Activated gamma-delta T cell treated with Interleukin-2 at 50 U/mL for 16 hours (primary cell): ENCODE data around the gene KCNQ1.
"Not testable (repeated sequence)": the region's sequence is repeated elsewhere in the genome, so short reads cannot be mapped to it uniquely, and the experiment has no call there.

Source experiments
- DNase-seq: peaks from one replicate; pipeline ENCODE4 v3.0.0-alpha.2; 2020

Gene KCNQ1

GRCh38 chr11:2477936-2478335, 33.1 kb downstream of the KCNQ1 start:
- no peak for DNase-seq

GRCh38 chr11:2480067-2480873, 35.5 kb downstream of the KCNQ1 start:
- DNase-seq: not testable (repeated sequence)

- no peak for DNase-seq
These were observed 36.0 kb downstream of the KCNQ1 start for GRCh38 chr11:2480874-2481220.

- no peak for DNase-seq
These were observed 36.4 kb downstream of the KCNQ1 start for GRCh38 chr11:2481253-2481652.

- DNase-seq: no peak
These were observed 37.4 kb downstream of the KCNQ1 start for GRCh38 chr11:2482204-2482603.

- no peak for DNase-seq
These were observed 37.9 kb downstream of the KCNQ1 start for GRCh38 chr11:2482745-2483144.

- DNase-seq: no peak
These were observed 38.6 kb downstream of the KCNQ1 start for GRCh38 chr11:2483426-2483825.

GRCh38 chr11:2484576-2485125, 39.8 kb downstream of the KCNQ1 start:
- DNase-seq: no peak

GRCh38 chr11:2488004-2488403, 43.2 kb downstream of the KCNQ1 start:
- no peak for DNase-seq

- DNase-seq: no peak
These were observed 44.3 kb downstream of the KCNQ1 start for GRCh38 chr11:2489083-2489482.

- DNase-seq: not testable (repeated sequence)
These were observed 53.1 kb downstream of the KCNQ1 start for GRCh38 chr11:2497951-2498350.

GRCh38 chr11:2498750-2499149, 53.9 kb downstream of the KCNQ1 start:
- DNase-seq: no peak

- no peak for DNase-seq
These were observed 62.5 kb downstream of the KCNQ1 start for GRCh38 chr11:2507212-2507901.

- DNase-seq: no peak
These were observed 63.3 kb downstream of the KCNQ1 start for GRCh38 chr11:2507945-2508749.

GRCh38 chr11:2508793-2509192, 64.0 kb downstream of the KCNQ1 start:
- no peak for DNase-seq

- no peak for DNase-seq
These were observed 64.7 kb downstream of the KCNQ1 start for GRCh38 chr11:2509481-2510001.

- no peak for DNase-seq
These were observed 66.0 kb downstream of the KCNQ1 start for GRCh38 chr11:2510626-2511402.

- no peak for DNase-seq
These were observed 66.9 kb downstream of the KCNQ1 start for GRCh38 chr11:2511421-2512369.

GRCh38 chr11:2512431-2513407, 67.9 kb downstream of the KCNQ1 start:
- DNase-seq: no peak

GRCh38 chr11:2513441-2513840, 68.6 kb downstream of the KCNQ1 start:
- no peak for DNase-seq
